ENCODE measurements around the gene C1GALT1.

DNA sequence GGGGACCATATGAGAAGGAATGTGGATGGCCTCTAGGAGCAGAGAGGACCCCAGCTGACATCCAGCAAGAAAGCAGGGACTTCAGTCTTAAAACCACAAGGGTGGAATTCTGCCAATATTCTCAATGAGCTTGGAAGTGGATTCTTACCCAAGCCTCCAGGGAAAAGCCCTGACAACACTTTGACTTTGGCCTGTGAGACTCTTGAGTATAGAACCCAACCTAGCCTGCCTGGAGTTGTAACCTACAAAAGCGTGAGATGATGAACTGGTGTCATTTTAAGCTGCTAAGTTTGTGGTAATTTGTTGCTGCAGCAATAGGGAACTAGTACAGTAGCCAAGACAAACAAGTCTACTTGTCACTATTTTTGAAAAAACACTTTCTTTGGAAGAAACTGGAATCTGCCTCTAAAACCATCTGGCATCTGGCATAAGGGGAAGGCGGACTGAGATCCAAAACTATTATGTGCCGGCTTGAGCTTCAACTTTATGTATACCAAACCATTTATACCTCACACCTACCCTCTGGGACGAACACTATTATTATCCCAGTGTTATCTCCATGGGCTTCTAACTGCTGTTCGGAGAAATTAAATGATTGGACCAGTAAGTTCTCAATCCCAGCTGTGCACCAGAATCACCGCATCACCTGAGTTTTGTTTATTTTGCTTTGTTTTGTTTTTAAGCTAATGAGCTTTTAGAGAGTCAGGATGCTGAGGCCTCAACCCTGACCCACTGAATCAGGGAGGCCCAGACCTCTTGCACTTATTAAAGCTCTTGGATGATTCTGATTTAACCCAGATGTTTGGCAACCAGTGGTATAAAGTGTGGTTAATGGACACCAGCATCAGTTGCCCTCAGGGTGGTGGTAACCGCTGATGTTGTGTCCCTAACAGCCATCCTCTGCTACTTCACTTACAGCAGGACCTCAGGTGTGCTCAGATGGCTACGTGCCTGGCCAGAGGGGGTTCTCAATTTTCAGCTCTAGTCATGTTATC is 83.0 kb downstream of the C1GALT1 start:
- TF ChIP-seq, protein P1, sequence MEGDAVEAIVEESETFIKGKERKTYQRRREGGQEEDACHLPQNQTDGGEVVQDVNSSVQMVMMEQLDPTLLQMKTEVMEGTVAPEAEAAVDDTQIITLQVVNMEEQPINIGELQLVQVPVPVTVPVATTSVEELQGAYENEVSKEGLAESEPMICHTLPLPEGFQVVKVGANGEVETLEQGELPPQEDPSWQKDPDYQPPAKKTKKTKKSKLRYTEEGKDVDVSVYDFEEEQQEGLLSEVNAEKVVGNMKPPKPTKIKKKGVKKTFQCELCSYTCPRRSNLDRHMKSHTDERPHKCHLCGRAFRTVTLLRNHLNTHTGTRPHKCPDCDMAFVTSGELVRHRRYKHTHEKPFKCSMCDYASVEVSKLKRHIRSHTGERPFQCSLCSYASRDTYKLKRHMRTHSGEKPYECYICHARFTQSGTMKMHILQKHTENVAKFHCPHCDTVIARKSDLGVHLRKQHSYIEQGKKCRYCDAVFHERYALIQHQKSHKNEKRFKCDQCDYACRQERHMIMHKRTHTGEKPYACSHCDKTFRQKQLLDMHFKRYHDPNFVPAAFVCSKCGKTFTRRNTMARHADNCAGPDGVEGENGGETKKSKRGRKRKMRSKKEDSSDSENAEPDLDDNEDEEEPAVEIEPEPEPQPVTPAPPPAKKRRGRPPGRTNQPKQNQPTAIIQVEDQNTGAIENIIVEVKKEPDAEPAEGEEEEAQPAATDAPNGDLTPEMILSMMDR (IDR thresholded peaks at IDR 0.05; ENCODE audit: low read depth, low read length) = no peak
- TF ChIP-seq POLR2A (IDR thresholded peaks at IDR 0.05; ENCODE audit: extremely low read depth, insufficient read length) = no peak

All from NB4 (cell line).